GM20000 (cell line): ENCODE results near the gene PITPNC1.

Experiments used
- DNase-seq: peaks from one replicate; pipeline ENCODE4 v3.0.0; 2012; ENCODE audit warnings: low spot score
- TF ChIP-seq, protein P1 (sequence below): IDR thresholded peaks from 2 replicates; pipeline ENCODE4 v1.5.1; 2012; ENCODE audit warnings: mild to moderate bottlenecking, control low read depth; ENCODE audit errors: extremely low read depth, missing control alignments

PITPNC1 gene

DNA sequence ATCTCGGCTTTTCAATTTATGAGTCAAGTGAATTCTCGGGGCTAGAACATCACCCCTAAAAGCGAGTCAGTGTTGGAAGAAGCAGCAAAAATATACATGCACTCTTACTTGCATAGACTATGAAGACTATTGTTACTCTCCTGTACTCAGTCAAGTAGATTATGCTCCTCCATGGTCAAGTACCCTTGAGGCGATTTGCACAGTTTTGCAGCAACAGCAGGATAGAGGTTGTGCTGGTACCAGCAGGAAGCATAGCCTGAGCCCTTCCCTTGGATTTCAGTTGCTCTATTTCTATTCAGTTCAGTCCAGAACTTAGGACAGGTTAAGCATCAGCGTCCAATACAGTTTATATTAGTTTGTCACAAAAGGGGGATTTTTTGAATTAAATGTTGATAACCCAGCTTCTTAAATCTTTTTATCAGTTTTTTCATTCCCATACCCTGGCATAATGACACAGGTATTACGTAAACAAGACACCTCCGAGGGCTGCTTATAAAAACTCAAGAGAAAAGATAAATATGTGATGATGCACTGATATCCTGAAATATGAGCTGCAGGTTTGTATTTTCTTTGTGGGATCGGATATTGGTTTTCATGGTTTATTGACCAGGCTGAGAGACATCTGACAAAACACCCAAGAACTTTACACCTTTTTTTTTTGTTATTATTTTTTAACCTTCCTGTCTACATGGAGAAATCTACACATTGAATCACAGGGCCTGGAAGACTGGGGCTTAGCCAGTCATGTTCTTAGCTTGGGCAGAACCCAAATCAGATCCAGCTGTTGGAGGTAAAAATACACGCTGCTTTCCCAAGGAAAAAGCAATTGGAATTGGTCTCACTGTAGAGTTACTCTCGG is 144.1 kb downstream of the PITPNC1 start:
- DNase-seq: no peak
- TF ChIP-seq, protein P1, sequence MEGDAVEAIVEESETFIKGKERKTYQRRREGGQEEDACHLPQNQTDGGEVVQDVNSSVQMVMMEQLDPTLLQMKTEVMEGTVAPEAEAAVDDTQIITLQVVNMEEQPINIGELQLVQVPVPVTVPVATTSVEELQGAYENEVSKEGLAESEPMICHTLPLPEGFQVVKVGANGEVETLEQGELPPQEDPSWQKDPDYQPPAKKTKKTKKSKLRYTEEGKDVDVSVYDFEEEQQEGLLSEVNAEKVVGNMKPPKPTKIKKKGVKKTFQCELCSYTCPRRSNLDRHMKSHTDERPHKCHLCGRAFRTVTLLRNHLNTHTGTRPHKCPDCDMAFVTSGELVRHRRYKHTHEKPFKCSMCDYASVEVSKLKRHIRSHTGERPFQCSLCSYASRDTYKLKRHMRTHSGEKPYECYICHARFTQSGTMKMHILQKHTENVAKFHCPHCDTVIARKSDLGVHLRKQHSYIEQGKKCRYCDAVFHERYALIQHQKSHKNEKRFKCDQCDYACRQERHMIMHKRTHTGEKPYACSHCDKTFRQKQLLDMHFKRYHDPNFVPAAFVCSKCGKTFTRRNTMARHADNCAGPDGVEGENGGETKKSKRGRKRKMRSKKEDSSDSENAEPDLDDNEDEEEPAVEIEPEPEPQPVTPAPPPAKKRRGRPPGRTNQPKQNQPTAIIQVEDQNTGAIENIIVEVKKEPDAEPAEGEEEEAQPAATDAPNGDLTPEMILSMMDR: no peak

DNA sequence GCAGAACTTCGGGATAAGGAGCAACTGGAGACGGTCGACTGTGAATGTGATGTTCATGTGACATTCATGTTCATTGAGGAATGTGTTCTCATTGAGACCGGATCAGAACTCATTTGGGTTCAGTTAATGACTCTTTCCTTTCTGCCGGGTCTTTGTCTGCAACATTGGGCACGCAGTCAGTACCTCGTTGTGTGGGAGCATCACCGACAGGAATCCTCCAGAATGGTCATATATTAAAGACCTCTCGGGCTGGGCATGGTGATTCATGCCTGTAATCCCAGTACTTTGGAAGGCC is 144.6 kb downstream of the PITPNC1 start:
- no peak for DNase-seq
- TF ChIP-seq, protein P1: no peak

DNA sequence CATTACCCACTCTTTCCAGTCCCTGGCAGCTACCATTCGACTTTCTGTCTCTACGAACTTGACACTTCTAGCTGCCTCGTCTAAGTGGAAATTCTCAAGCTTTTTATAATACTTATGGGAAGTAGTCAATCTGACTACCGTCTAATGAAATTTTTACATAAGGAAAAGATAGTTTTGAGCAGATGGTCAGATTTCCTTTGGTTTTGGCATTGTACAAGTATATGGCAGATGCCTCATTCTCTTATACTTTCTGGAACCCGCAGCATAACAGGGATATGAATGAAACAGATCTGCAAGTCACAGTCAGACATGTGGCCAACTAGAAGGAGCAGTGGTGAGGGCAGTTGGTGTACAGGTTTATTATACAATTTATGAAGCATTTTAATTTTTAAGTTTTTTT is 146.0 kb downstream of the PITPNC1 start:
- no peak for DNase-seq

DNA sequence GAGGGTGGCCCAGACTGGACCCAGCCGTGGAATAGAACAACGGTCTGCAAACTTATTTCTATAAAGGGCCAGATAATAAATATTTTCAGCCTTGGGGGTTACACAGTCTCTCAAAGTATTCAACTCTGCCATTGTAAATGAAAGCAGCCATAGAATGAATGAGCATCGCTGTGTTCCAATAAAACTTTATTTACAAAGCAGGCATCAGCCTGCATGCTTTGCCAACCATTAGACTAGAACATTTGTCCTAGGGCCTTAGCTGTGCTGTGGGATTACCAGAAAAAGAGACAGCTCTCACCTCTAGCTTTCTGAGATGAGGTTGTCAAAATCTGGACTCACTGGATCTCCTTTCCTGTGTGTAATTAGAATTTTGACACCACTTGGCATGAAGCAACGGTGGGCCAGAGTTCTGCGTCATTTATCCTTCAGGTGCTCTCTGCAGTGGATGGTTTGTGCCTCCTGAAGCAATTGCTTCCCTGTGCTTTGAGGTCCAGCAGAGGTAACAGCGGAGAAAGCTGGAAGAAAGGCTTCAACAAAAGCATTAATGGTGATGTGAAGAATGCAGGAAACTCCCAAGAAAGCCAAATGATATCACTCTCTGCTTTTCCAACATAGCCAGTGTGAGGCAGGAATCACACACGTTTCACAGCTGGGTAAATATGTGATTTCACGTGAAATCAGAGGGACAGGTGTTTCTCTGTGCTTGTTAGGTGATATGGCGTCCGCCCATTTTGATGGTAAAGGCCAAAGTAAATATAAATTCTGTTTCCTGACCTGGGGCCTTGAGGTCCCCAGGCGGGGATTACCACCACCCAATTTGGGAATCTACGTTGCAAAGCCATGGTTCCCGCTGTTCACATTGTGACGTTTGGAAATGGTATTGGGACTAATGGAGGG is 148.4 kb downstream of the PITPNC1 start:
- DNase-seq: no peak
- TF ChIP-seq, protein P1: no peak

More for the DNA sequence above, 146.0 kb downstream of the PITPNC1 start:
- TF ChIP-seq, protein P1: no peak

DNA sequence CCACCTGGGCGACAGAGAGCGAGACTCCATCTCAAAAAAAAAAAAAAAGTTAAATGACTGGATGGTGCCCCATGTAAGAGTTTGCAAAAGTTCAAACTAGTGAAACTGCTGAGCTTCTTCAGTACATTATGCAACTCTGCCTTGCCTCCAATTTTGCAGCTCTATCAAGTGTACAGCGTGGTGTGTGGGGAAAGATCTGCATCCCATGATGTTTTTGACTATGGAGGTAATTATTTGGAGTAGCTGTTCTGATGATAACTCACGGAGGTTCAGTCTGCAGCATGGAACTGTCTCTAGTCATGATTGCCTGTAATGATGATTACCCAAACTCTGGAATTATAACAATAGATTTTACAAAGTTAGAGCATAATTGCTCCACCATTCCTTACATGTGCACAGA is 149.6 kb downstream of the PITPNC1 start:
- TF ChIP-seq, protein P1: no peak
- no peak for DNase-seq

DNA sequence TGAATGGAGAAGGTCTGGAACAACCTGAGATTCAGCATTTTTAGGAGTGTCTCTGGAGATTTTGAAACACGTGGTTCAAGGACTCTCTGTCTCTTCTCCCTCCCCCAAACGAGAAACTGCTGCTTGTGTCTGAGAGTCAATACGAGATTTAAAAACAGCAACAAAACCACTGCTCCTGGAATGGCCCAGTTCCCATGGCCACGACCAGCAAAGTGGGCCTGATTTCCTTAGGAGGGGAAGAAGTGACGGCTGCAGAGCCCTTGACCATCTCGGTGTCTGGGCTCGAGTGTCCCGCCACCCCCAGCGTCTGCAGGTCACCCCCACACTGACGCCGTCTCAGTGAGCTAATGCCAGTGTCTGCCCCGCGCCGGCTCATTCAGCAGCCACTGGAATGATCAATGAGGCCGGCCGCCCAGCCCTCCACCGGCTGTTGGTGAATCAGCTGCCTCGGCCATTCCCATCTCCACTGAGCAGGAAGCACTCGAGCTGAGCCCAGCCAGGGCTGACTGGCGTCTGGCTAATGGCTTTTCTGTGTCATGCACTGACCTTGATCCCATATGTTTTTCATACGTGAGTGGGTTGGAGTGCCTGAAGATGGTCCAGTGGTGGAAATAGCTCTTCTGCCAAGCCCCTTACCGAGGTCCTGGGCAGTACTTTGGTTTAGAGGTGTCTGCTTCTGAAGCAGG is 151.8 kb downstream of the PITPNC1 start:
- no peak for DNase-seq
- TF ChIP-seq, protein P1: no peak

DNA sequence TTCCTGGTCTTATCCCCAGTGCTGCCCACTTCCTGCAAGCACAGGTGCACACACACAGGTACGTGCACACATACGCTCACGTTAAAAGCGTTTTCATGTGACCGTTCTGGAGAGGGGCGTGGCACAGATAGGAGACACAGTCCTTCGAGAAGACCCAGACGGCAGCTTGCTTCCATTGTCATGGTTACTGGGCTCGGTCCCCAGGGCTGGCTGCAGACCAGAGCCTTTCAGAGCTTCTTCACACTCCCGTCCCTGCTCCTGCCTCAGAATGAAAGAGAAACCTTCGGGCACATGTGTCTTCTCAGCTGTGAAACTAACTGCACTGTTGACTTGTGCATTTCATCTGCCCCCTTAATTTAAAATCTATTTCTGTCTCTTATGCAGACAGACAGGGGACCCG is 154.2 kb downstream of the PITPNC1 start:
- TF ChIP-seq, protein P1: no peak
- DNase-seq: peak; percentile 77
